ENCODE measurements around the gene CENPF.

The CENPF gene

GRCh38 chr1:214709241-214709640, 106.2 kb downstream of the CENPF start:
- Histone ChIP-seq H3K36me3 (ENCODE audit: insufficient read depth, low read length) (no peaks in the 10 kb centered on the region), H3K4me3 (no peak overlapping the region), H3K27ac (no peak overlapping the region), H3K9me3 (ENCODE audit: low read depth, low read length) (no peaks in the 10 kb centered on the region), H3K9ac (ENCODE audit: insufficient read length) (no peak overlapping the region)
- TF ChIP-seq FOXP2 (optimal IDR thresholded peaks at IDR 0.05; ENCODE audit: control extremely low read depth, extremely low read length, insufficient read depth) (no peak), POLR2AphosphoS5 (IDR thresholded peaks at IDR 0.05; ENCODE audit: borderline replicate concordance, low read depth, low read length) (no peak), EZH2 (IDR thresholded peaks at IDR 0.05) (no peak)
- DNase-seq (ENCODE audit: low read depth, low spot score), result no peak

GRCh38 chr1:214712737-214713136, 109.7 kb downstream of the CENPF start:
- H3K27ac ChIP-seq, result no peak overlapping the region
- no peaks in the 10 kb centered on the region for H3K9me3 ChIP-seq (ENCODE audit: low read depth, low read length)
- no peaks in the 10 kb centered on the region for H3K36me3 ChIP-seq (ENCODE audit: insufficient read depth, low read length)
- DNase-seq (ENCODE audit: low read depth, low spot score), result no peak
- TF ChIP-seq POLR2AphosphoS5 (IDR thresholded peaks at IDR 0.05; ENCODE audit: borderline replicate concordance, low read depth, low read length) (no peak), EZH2 (IDR thresholded peaks at IDR 0.05) (no peak), FOXP2 (optimal IDR thresholded peaks at IDR 0.05; ENCODE audit: control extremely low read depth, extremely low read length, insufficient read depth) (no peak)
- no peak overlapping the region for H3K4me3 ChIP-seq
- H3K9ac ChIP-seq (ENCODE audit: insufficient read length), result no peak overlapping the region

All from SK-N-MC (cell line).